ENCODE measurements around the gene MARF1. TPM values are rescaled to one million over a fixed set of nuclear protein-coding genes. Genes with fewer than 3 reads are reported as not detected.
"Not testable (repeated sequence)": the region's sequence is repeated elsewhere in the genome, so short reads cannot be mapped to it uniquely, and the experiment has no call there.

The MARF1 gene
- total RNA-seq, 4 donors from 2014 or later, result 16.8 to 33.8 (median 19.2) TPM

DNA sequence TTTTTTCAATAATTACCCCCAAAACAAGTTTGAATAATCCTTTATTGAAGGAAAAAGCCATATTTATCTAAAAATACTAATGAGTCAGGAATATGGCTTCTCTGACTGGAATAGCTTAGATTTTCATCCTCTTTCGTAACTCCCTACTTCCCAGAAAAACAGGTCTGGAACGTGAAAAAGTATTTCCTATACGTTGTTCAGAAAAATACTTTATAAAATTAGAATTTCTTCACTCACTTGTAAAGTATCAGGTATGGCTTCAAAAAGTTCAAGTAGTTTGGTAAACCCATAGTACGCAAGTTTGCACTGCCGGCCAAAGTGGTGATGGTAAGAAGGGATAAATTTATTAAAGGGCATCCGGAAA lies 33.7 kb downstream of the MARF1 start:
- H3K4me1 ChIP-seq, result peaks cover 0 to 27% (median 4%) of the 10 kb centered on the region in 3 donors
- no peaks in the 10 kb centered on the region for H3K9me3 ChIP-seq
- TF ChIP-seq, protein P1, sequence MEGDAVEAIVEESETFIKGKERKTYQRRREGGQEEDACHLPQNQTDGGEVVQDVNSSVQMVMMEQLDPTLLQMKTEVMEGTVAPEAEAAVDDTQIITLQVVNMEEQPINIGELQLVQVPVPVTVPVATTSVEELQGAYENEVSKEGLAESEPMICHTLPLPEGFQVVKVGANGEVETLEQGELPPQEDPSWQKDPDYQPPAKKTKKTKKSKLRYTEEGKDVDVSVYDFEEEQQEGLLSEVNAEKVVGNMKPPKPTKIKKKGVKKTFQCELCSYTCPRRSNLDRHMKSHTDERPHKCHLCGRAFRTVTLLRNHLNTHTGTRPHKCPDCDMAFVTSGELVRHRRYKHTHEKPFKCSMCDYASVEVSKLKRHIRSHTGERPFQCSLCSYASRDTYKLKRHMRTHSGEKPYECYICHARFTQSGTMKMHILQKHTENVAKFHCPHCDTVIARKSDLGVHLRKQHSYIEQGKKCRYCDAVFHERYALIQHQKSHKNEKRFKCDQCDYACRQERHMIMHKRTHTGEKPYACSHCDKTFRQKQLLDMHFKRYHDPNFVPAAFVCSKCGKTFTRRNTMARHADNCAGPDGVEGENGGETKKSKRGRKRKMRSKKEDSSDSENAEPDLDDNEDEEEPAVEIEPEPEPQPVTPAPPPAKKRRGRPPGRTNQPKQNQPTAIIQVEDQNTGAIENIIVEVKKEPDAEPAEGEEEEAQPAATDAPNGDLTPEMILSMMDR (IDR thresholded peaks at IDR 0.05), result no peak
- no peak for TF ChIP-seq POLR2A (IDR thresholded peaks at IDR 0.05)
- intact Hi-C loops (cut with DNase I), result no loop called here
- peaks cover 4 to 100% (median 20%) of the 10 kb centered on the region in 3 donors for H3K36me3 ChIP-seq
- 85 to 87% methylated on average over 6 of the region's 6 CpGs for WGBS, 2 donors
- H3K27me3 ChIP-seq, result no peaks in the 10 kb centered on the region
- H3K4me3 ChIP-seq, result no peak overlapping the region
- no peak overlapping the region for H3K27ac ChIP-seq
- DNase-seq, result no peak

DNA sequence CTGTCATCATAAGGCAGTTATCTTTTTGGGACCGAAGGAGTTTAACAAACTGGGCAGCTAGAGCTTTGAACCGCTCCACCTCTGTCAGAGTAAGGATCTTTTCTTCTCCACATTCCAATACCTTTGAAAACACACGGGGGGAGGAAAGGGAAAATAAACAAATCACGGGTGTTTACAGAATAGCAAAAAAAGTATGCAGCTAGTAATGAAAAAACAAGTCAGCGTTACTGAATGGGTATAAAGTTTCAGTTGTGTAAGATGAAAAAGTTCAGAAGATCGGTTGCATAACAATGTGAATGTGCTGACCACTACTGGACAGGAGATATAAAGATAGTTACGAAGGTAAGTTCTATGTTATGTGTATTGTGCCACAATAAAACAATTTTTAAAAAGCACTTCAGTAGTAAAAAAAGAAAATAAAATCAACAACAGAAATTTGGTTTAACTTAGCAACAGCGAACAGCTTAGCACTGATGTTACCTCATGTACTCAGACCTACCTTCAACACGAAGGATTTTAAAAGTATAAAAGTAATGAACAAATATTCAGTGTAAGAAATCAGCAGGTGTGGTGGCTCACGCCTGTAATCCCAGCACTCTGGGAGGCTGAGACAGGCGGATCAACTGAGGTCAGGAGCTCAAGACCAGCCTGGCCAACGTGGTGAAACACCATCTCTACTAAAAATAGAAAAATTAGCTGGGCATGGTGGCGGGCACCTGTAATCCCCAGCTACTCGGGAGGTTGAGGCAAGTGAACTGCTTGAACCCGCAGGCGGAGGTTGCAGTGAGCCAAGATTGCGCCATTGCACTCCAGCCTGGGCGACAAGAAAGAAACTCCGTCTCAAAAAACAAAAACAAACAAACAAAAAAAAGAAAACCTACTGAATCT lies 34.3 kb downstream of the MARF1 start:
- Histone ChIP-seq H3K27ac (no peak overlapping the region), H3K4me1 (peaks cover 0 to 27% (median 4%) of the 10 kb centered on the region in 3 donors), H3K36me3 (peaks cover 4 to 100% (median 26%) of the 10 kb centered on the region in 3 donors), H3K27me3 (no peaks in the 10 kb centered on the region), H3K9me3 (no peaks in the 10 kb centered on the region), H3K4me3 (no peak overlapping the region)
- TF ChIP-seq, protein P1 (IDR thresholded peaks at IDR 0.05), result no peak
- no peak for TF ChIP-seq POLR2A (IDR thresholded peaks at IDR 0.05)
- 82% methylated on average over 19 of the region's 19 CpGs for WGBS, 2 donors
- intact Hi-C loops (cut with DNase I), result no loop called here
- DNase-seq, result no peak

DNA sequence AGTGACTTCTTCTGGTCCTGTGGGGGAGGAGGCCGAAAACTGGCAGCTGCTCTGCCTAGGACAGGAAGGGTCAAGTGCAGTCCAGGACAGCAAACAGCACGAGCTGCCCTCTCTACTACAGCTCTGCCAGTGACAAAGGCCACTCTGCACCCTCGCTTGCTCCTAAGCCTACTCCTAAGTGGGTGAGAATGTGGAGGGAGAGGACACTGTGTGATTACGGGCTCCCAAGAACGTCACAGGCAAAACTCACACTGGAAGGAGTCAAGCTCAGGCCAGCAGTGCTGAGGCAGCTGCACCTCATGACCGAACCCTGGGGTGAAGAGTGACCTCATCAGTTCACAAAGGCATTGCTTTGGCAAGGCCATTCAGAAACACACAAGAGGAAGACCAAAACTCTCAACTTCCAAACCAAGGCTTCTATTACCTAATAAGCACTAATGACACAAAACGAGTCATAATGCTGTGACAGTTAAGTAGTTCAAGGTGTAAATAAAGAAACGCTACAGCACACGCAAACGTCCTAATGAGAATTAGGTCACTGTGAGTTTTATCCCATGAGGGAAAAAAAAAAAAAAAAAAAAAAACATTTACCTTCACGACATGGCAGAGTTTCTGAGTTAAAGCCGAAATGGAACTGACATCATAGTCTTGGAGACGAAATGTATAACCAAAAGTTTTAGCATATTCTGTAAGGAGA lies 35.1 kb downstream of the MARF1 start:
- DNase-seq, result no peak
- no peak for TF ChIP-seq POLR2A (IDR thresholded peaks at IDR 0.05)
- TF ChIP-seq, protein P1 (IDR thresholded peaks at IDR 0.05), result no peak
- Histone ChIP-seq H3K9me3 (no peaks in the 10 kb centered on the region), H3K27ac (peak overlapping the region in 1 of 4 donors; percentile 61), H3K27me3 (no peaks in the 10 kb centered on the region), H3K36me3 (peaks cover 4 to 100% (median 26%) of the 10 kb centered on the region in 3 donors), H3K4me3 (no peak overlapping the region), H3K4me1 (peaks cover 0 to 27% (median 4%) of the 10 kb centered on the region in 3 donors)
- intact Hi-C loops (cut with DNase I), result no loop called here
- 63 to 79% methylated on average over 8 to 9 of the region's 13 CpGs for WGBS, 2 donors

DNA sequence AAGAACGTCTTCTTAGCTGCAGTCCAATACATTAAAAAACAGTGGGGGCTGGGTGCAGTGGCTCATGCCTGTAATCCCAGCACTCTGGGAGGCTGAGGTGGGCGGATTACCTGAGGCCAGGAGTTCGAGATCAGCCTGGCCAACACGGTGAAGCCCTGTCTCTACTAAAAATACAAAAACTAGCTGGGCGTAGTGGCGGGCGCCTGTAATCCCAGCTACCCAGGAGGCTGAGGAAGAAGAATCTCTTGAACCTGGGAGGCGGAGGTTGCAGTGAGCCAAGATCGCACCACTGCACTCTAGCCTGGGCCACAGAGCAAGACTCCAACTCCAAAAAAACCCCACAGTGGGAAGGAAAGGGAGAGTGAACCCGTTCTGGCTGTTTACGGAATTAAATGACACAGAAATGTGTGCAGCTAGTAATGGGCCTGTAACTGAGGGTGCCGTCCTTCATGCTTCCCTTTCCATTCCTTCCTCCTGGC lies 35.7 kb downstream of the MARF1 start:
- Histone ChIP-seq H3K27ac (peak overlapping the region in 2 of 4 donors; percentile 45 to 61), H3K4me1 (peaks cover 0 to 27% (median 4%) of the 10 kb centered on the region in 3 donors), H3K36me3 (peaks cover 4 to 100% (median 26%) of the 10 kb centered on the region in 3 donors)
- intact Hi-C loops (cut with DNase I); H3K9me3 ChIP-seq; DNase-seq; H3K4me3 ChIP-seq; H3K27me3 ChIP-seq: not testable (repeated sequence)
- 76 to 92% methylated on average over 3 to 6 of the region's 12 CpGs for WGBS, 2 donors

DNA sequence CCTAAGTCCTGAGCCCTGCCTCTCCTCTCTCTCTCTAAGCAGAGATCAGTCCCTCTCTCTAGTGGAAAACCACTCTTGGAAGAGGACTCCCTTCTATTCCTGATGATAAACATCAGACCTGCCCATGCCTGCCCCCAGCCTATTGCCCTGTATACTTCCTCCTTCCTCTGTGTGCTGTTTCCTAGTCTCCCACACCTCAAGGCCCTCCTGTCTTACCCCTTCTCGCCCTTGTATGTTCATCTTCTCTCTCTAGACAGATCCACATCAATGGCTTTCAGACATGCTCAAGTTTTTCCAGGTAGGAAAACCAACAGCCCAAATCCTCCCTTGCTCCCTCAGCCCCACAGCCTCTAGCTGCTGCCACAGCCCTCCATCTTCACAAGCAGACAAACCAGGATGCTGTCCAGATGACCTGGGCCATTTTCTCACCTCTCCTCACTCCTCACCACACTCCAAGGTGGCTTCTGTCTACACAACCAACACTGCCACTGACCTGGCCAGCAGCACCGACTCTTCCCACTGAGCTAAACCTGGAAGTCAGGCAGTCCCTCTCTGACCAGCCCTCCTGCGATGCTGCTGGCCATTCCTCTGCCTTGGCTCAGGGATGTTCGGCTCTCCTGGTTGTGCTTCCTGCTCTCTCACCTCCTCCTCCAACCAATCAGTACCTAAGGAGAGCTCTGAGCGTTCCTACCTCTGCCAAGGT lies 36.3 kb downstream of the MARF1 start:
- Histone ChIP-seq H3K27ac (peak overlapping the region in 2 of 4 donors; percentile 19 to 45), H3K36me3 (peaks cover 7 to 100% (median 25%) of the 10 kb centered on the region in 3 donors), H3K4me3 (no peak overlapping the region), H3K27me3 (no peaks in the 10 kb centered on the region), H3K9me3 (no peaks in the 10 kb centered on the region), H3K4me1 (peaks cover 0 to 27% (median 4%) of the 10 kb centered on the region in 3 donors)
- 76 to 89% methylated on average over 3 to 5 of the region's 5 CpGs for whole genome bisulfite sequencing, 2 donors
- TF ChIP-seq, protein P1 (IDR thresholded peaks at IDR 0.05), result no peak
- TF ChIP-seq POLR2A (IDR thresholded peaks at IDR 0.05), result no peak
- intact Hi-C loops (cut with DNase I), result no loop called here
- DNase-seq, result no peak

Data from esophagus squamous epithelium (tissue), 5 donors.